Measurements from ENCODE around the gene RAB11FIP5.

Gene RAB11FIP5

GRCh38 chr2:73110168-73111072 lies 2.3 kb downstream of the RAB11FIP5 start:
- H3K4me3 ChIP-seq (ENCODE audit: low read depth, low read length): peak overlapping the region; percentile 83
- ChIA-PET POLR2A (interaction anchor here (0.5 to 1.7 kb wide), 3 partner anchors 19 to 1982 kb away, joined by 3 to 5 read pairs (median 3); no protein-coding TSS in a partner anchor), CTCF (interaction anchor here (0.8 to 11.3 kb wide), 11 partner anchors 8 to 223 kb away, joined by 3 to 85 read pairs (median 6); partner anchors contain the start of gene SPR)
- no peak for DNase-seq (ENCODE audit: low read depth, low spot score)
- TF ChIP-seq CTCF (IDR thresholded peaks at IDR 0.05; ENCODE audit: insufficient read depth, low read length, missing control alignments): no peak

DNA sequence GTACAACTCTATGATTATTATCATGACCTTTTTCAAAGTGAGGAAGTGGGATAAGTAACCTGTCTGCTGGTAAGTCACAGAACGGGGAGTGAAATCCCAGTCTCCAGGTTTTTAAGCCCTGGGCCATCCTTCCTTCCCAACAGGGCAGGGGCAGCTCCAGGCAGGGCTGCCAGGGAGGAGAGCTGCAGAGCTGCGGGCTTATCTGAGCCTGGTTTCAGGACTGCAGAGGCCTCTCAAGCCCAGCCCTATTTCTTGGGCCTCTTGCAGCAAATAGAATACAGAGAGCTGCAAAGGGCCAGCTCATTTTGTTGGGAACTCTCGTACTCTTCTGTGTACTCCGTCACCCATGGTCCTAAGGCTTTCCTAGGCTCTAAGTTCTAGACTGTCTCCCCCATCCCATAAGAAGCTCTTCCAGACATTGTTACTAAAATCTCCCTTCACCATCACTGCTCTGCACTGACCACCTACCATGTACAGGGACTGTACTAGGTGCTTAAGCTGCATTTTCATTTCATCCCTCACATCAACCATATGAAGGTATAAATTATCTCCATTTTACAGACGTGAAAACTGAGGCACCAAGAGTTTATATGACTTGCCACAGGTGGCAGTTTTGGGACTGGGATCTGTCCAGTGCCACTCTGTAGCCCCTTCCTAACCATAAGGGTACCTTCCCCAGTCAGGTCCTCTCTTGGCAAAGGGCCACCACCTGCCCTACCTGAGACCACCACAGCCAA lies 3.1 kb downstream of the RAB11FIP5 start:
- no peak for TF ChIP-seq CTCF (IDR thresholded peaks at IDR 0.05; ENCODE audit: insufficient read depth, low read length, missing control alignments)
- ChIA-PET CTCF (interaction anchor here (0.6 to 11.3 kb wide), 5 partner anchors 14 to 216 kb away, joined by 3 to 85 read pairs (median 7); no protein-coding TSS in a partner anchor), POLR2A (interaction anchor here (0.5 to 1.0 kb wide), 2 partner anchors 20 to 1981 kb away, joined by 3 read pairs; no protein-coding TSS in a partner anchor)
- no peak for DNase-seq (ENCODE audit: low read depth, low spot score)
- peak overlapping the region; percentile 83 for H3K4me3 ChIP-seq (ENCODE audit: low read depth, low read length)

DNA sequence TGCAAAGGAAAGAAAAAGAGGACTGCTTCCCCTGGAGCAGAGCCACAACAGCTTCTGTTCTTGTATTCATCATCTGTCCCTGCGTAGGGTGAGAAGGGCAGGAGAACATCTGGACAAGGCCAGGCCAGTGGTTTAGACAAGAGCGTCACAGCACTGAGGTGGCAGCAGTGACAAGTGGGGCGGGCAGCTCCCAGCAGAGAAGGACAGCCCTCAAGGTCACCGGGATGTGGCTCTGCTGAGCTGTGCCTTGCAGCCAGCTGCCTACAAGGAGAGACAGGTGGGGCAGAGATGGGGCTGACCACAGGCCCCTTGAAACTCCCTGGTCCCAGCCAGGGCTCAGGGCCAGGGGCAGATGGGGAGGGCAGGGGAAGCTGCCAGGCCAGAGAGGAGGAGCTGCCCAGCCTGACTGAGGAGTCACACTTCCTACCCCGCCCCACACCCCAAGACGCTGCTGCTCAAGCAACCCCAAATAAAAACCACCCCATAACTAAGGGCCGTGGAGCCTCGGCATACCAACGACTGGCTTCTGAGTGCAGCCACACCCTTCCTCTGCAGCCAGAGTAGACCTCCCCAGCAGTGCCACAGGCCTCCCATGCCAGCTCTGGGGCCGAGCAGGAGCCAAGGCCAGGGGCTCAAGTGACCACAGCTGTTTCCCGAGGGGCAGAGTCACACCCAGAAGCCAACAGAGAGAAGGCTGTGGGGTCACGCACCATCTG lies 5.4 kb downstream of the RAB11FIP5 start:
- TF ChIP-seq CTCF (IDR thresholded peaks at IDR 0.05; ENCODE audit: insufficient read depth, low read length, missing control alignments): no peak
- no peak overlapping the region for H3K4me3 ChIP-seq (ENCODE audit: low read depth, low read length)
- CTCF ChIA-PET: interaction anchor here (0.7 to 11.3 kb wide), 6 partner anchors 9 to 105 kb away, joined by 3 to 85 read pairs (median 6); no protein-coding TSS in a partner anchor
- DNase-seq (ENCODE audit: low read depth, low spot score): no peak
- POLR2A ChIA-PET: interaction anchor here (1.3 kb wide), 1 partner anchor 18 kb away, joined by 5 read pairs; no protein-coding TSS in a partner anchor

DNA sequence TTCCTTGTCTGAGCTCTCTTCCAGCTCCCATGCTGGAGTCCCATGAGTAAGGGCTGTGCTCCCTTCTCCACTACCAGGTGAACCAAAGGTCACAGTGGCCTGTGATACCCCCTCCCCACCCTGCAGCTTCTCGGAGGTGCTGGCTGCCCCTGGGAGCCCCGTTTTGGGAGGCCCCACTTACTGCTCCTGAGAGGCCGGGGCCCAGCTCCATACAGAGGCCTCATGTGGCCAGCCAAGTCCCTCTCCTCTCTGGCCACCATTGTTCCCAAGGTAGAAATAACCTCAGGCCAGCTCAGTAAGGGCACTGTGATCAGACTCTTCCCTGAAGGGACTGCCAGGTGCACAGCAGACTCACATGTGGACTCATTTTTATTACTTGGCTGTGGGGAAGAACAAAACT lies 6.0 kb downstream of the RAB11FIP5 start:
- CTCF ChIA-PET: interaction anchor here (0.7 to 11.3 kb wide), 6 partner anchors 14 to 106 kb away, joined by 3 to 85 read pairs (median 6); no protein-coding TSS in a partner anchor

GRCh38 chr2:73105511-73105971 lies 7.2 kb downstream of the RAB11FIP5 start:
- DNase-seq (ENCODE audit: low read depth, low spot score): no peak

More for the DNA sequence above, 6.0 kb downstream of the RAB11FIP5 start:
- no peak overlapping the region for H3K4me3 ChIP-seq (ENCODE audit: low read depth, low read length)
- DNase-seq (ENCODE audit: low read depth, low spot score): no peak
- no peak for TF ChIP-seq CTCF (IDR thresholded peaks at IDR 0.05; ENCODE audit: insufficient read depth, low read length, missing control alignments)
- POLR2A ChIA-PET: interaction anchor here (1.3 kb wide), 1 partner anchor 18 kb away, joined by 5 read pairs; no protein-coding TSS in a partner anchor

More at GRCh38 chr2:73105511-73105971, 7.2 kb downstream of the RAB11FIP5 start:
- POLR2A ChIA-PET: no interaction called here
- H3K4me3 ChIP-seq (ENCODE audit: low read depth, low read length): no peak overlapping the region
- TF ChIP-seq CTCF (IDR thresholded peaks at IDR 0.05; ENCODE audit: insufficient read depth, low read length, missing control alignments): no peak
- CTCF ChIA-PET: interaction anchor here (0.8 to 11.3 kb wide), 4 partner anchors 19 to 107 kb away, joined by 3 to 85 read pairs (median 6); no protein-coding TSS in a partner anchor

Data from AG04449 (cell line).